HL-60 (cell line): ENCODE measurements around the gene GRM5.

ENCODE experiments used
- DNase-seq, 2 experiments: peaks; one replicate each; pipeline ENCODE4 v3.0.0-alpha.2; 2010 to 2020; ENCODE audit warnings: low read depth in 1 of 2, low spot score in 1 of 2
- H3K27ac ChIP-seq: fragments of 250-450 bp; sonication (Bioruptor Pico); replicated peaks from 2 replicates; pipeline ENCODE4 v1.5.1; 2020; ENCODE audit warnings: mild to moderate bottlenecking, moderate library complexity
- H3K27me3 ChIP-seq: fragments of 250-450 bp; sonication (Bioruptor Pico); 2 replicates; pipeline ENCODE4 v1.5.1; 2021; ENCODE audit warnings: mild to moderate bottlenecking, moderate library complexity; ENCODE audit not compliant: insufficient read depth, poor library complexity, severe bottlenecking
- H3K4me3 ChIP-seq: replicated peaks from 2 replicates; pipeline ENCODE4 v1.5.1; 2011; ENCODE audit warnings: mild to moderate bottlenecking, control low read depth, low read length; ENCODE audit not compliant: insufficient read depth
- CTCF ChIP-seq: IDR thresholded peaks from one replicate; pipeline ENCODE4 v1.5.1; 2011; ENCODE audit warnings: low read length, control low read depth, inconsistent platforms; ENCODE audit not compliant: insufficient read depth
- GABPA ChIP-seq: IDR thresholded peaks from 2 replicates; pipeline ENCODE4 v1.6.1; 2012; ENCODE audit warnings: low read depth
- POLR2AphosphoS5 ChIP-seq: IDR thresholded peaks from 2 replicates; pipeline ENCODE4 v1.6.1; 2012; ENCODE audit warnings: low read depth
- REST ChIP-seq: IDR thresholded peaks from 2 replicates; pipeline ENCODE4 v1.6.1; 2012; ENCODE audit warnings: low read depth; ENCODE audit not compliant: insufficient replicate concordance
- SPI1 ChIP-seq: IDR thresholded peaks from 2 replicates; pipeline ENCODE4 v1.6.1; 2012; ENCODE audit warnings: low read depth, mild to moderate bottlenecking, borderline replicate concordance

The GRM5 gene

GRCh38 chr11:88704485-88704884, 361.3 kb downstream of the GRM5 start:
- no peaks in the 10 kb centered on the region for H3K27me3 ChIP-seq
- DNase-seq = no peak
- H3K27ac ChIP-seq = no peak overlapping the region
- no peak overlapping the region for H3K4me3 ChIP-seq
- TF ChIP-seq REST (peak; percentile 92), GABPA (no peak), CTCF (no peak), SPI1 (no peak), POLR2AphosphoS5 (no peak)

GRCh38 chr11:88701816-88702215, 364.0 kb downstream of the GRM5 start:
- Histone ChIP-seq H3K4me3 (no peak overlapping the region), H3K27ac (no peak overlapping the region), H3K27me3 (peaks cover 2% of the 10 kb centered on the region)
- no peak for DNase-seq
- TF ChIP-seq SPI1 = no peak
- TF ChIP-seq POLR2AphosphoS5 = no peak
- no peak for TF ChIP-seq REST
- no peak for TF ChIP-seq CTCF
- no peak for TF ChIP-seq GABPA

- no peak for DNase-seq
- TF ChIP-seq CTCF (no peak), POLR2AphosphoS5 (no peak), GABPA (no peak), SPI1 (no peak), REST (no peak)
- Histone ChIP-seq H3K4me3 (no peak overlapping the region), H3K27me3 (peaks cover 8% of the 10 kb centered on the region), H3K27ac (no peak overlapping the region)
Observed at GRCh38 chr11:88697139-88697538, 368.6 kb downstream of the GRM5 start.
